HepG2 (cell line): ENCODE data around the gene COX10. TPM values are rescaled to one million over a fixed set of nuclear protein-coding genes. Genes with fewer than 3 reads are reported as not detected.

Experiments used
- ASH2L ChIP-seq: fragments of 300-600, 200-600 bp; sonication (generic); IDR thresholded peaks from 2 replicates; pipeline ENCODE4 v1.7.0; 2017; ENCODE audit warnings: low read depth, mild to moderate bottlenecking, moderate library complexity, mixed read lengths, low read length; ENCODE audit not compliant: insufficient read length
- ATF5 ChIP-seq: sonication (generic); formaldehyde crosslinking; IDR thresholded peaks from 2 replicates; pipeline ENCODE4 v1.4.0; 2020; ENCODE audit warnings: mild to moderate bottlenecking, low read depth, missing genetic modification reagents
- CBX1 ChIP-seq: IDR thresholded peaks from one replicate; pipeline ENCODE4 v1.6.1; 2016; ENCODE audit warnings: antibody characterized with exemption, low read depth
- CTCF ChIP-seq: sonication (generic); formaldehyde crosslinking; IDR thresholded peaks from 2 replicates; pipeline ENCODE4 v1.5.0; 2020; ENCODE audit warnings: mild to moderate bottlenecking, missing genetic modification reagents, moderate library complexity
- DNMT1 ChIP-seq: sonication (generic); formaldehyde crosslinking; IDR thresholded peaks from 2 replicates; pipeline ENCODE4 v1.5.1; 2020; ENCODE audit warnings: mild to moderate bottlenecking, missing genetic modification reagents
- FOXA3 ChIP-seq: IDR thresholded peaks from 2 replicates; pipeline ENCODE4 v1.6.1; 2016; ENCODE audit warnings: missing genetic modification reagents, missing compliant biosample characterization
- JARID2 ChIP-seq: sonication (generic); formaldehyde crosslinking; IDR thresholded peaks from 2 replicates; pipeline ENCODE4 v1.8.1; 2023; ENCODE audit warnings: missing genetic modification reagents, inconsistent platforms; ENCODE audit not compliant: insufficient replicate concordance
- MBNL3 ChIP-seq: fragments of 250-450 bp; sonication (Bioruptor Pico); conservative IDR thresholded peaks from 2 replicates; pipeline ENCODE4 v1.8.0; 2022; ENCODE audit warnings: mild to moderate bottlenecking, inconsistent platforms
- SKIL ChIP-seq: sonication (generic); formaldehyde crosslinking; IDR thresholded peaks from 2 replicates; pipeline ENCODE4 v1.8.0; 2022; ENCODE audit warnings: missing genetic modification reagents, mild to moderate bottlenecking, moderate library complexity, borderline replicate concordance
- SMARCC2 ChIP-seq: fragments of 450-650 bp; IDR thresholded peaks from 2 replicates; pipeline ENCODE4 v1.6.1; 2017; ENCODE audit warnings: antibody characterized with exemption, mild to moderate bottlenecking
- TP53 ChIP-seq: sonication (generic); formaldehyde crosslinking; conservative IDR thresholded peaks from 2 replicates; pipeline ENCODE4 v1.4.0; 2020; ENCODE audit warnings: missing genetic modification reagents
- UBTF ChIP-seq: sonication (generic); formaldehyde crosslinking; IDR thresholded peaks from 2 replicates; pipeline ENCODE4 v1.4.0; 2020; ENCODE audit warnings: mild to moderate bottlenecking, missing genetic modification reagents
- ZNF362 ChIP-seq: sonication (generic); formaldehyde crosslinking; IDR thresholded peaks from 2 replicates; pipeline ENCODE4 v1.4.0; 2020; ENCODE audit warnings: missing genetic modification reagents, mild to moderate bottlenecking, borderline replicate concordance
- ZNF513 ChIP-seq: sonication (generic); formaldehyde crosslinking; conservative IDR thresholded peaks from 2 replicates; pipeline ENCODE4 v1.5.0; 2020; ENCODE audit warnings: missing genetic modification reagents
- ZNF577 ChIP-seq: sonication (generic); formaldehyde crosslinking; IDR thresholded peaks from 2 replicates; pipeline ENCODE4 v1.4.0; 2020; ENCODE audit warnings: mild to moderate bottlenecking, low read depth, missing genetic modification reagents, borderline replicate concordance
- ZNF672 ChIP-seq: sonication (generic); formaldehyde crosslinking; IDR thresholded peaks from 2 replicates; pipeline ENCODE4 v1.8.1; 2022; ENCODE audit warnings: missing genetic modification reagents
- ZSCAN20 ChIP-seq: sonication (generic); formaldehyde crosslinking; IDR thresholded peaks from 2 replicates; pipeline ENCODE4 v1.4.0; 2020; ENCODE audit warnings: missing genetic modification reagents, mild to moderate bottlenecking, borderline replicate concordance
- ZSCAN31 ChIP-seq: sonication (generic); formaldehyde crosslinking; IDR thresholded peaks from 2 replicates; pipeline ENCODE4 v1.5.0; 2020; ENCODE audit warnings: low read depth, mild to moderate bottlenecking, missing genetic modification reagents
- polyA plus RNA-seq, 8 experiments: library from polyadenylated mRNA; depleted of rRNA in 3 of 8; stranded (reverse) in 7 of 8; unstranded in 1 of 8; fragments of >200 nt; fragmentation: Illumina TruSeq in 4 of 8; extraction: Trizol in 4 of 8; gene quantifications; 2 replicates each; pipeline versions ENCODE4 v1.2.1 to v1.2.3, GENCODE V29; 2011 to 2016; ENCODE audit warnings: low read depth in 4 of 8, missing spikeins in 1 of 8, mixed read lengths in 1 of 8; ENCODE audit not compliant: insufficient read depth in 1 of 8
- total RNA-seq, 5 experiments: library from RNA; depleted of rRNA; stranded (reverse); fragments of >200 nt; fragmentation: Illumina TruSeq; extraction: Trizol; gene quantifications; 2 replicates each; pipeline ENCODE4 v1.2.3, GENCODE V29; 2016; ENCODE audit warnings: low read depth in 1 of 5

The COX10 gene
- total and polyA plus RNA-seq, 2 of the 13 experiments (the other 11 are each of a cell fraction or from before 2014, with no cell fraction given): 13.9 to 20.1 TPM

GRCh38 chr17:14052886-14053615 is 16.3 kb upstream of the COX10 start (continued):
- no peak for TF ChIP-seq UBTF (CRISPR knock-in tag)
- TF ChIP-seq ATF5 (CRISPR knock-in tag): no peak
- TF ChIP-seq ZNF672 (CRISPR knock-in tag): no peak
- no peak for TF ChIP-seq ZNF513
- TF ChIP-seq CBX1: no peak
- TF ChIP-seq TP53 (CRISPR knock-in tag): no peak
- no peak for TF ChIP-seq SMARCC2
- TF ChIP-seq ZSCAN31 (CRISPR knock-in tag): no peak
- TF ChIP-seq ASH2L: peak; percentile 23
- TF ChIP-seq FOXA3: peak; percentile 47
- TF ChIP-seq ZNF577: no peak
- TF ChIP-seq ZNF362 (CRISPR knock-in tag): no peak
- no peak for TF ChIP-seq DNMT1
- TF ChIP-seq SKIL (CRISPR knock-in tag): no peak
- no peak for TF ChIP-seq ZSCAN20 (CRISPR knock-in tag)
- peak; percentile 22; the same call in 1 of the 2 replicates for TF ChIP-seq CTCF (CRISPR knock-in tag)
- no peak for TF ChIP-seq MBNL3 (CRISPR knock-in tag)
- TF ChIP-seq JARID2 (CRISPR knock-in tag): no peak
